ENCODE results near the gene COX6A2. TPM values are rescaled to one million over a fixed set of nuclear protein-coding genes. Genes with fewer than 3 reads are reported as not detected.

COX6A2 gene
- total RNA-seq, 1 donor from 2014 or later = not detected

- Histone ChIP-seq H3K4me3 (ENCODE audit: insufficient read depth, low read depth, low read length) (no peak overlapping the region), H2AFZ (ENCODE audit: low read depth, low read length) (no peak overlapping the region), H3K36me3 (ENCODE audit: insufficient read depth, low read length) (no peaks in the 10 kb centered on the region), H3K9me3 (ENCODE audit: insufficient read depth, low read depth, low read length) (no peaks in the 10 kb centered on the region), H3K4me1 (ENCODE audit: insufficient read depth, low read length) (peaks cover 4% of the 10 kb centered on the region), H4K20me1 (ENCODE audit: insufficient read depth, low read length) (no peaks in the 10 kb centered on the region), H3K9ac (ENCODE audit: low read length) (no peak overlapping the region), H3K79me2 (ENCODE audit: insufficient read depth, low read length) (no peaks in the 10 kb centered on the region), H3K4me2 (ENCODE audit: low read length) (no peak overlapping the region), H3K27ac (ENCODE audit: low read depth, low read length) (no peak overlapping the region), H3K27me3 (ENCODE audit: insufficient read depth, low read length) (no peaks in the 10 kb centered on the region)
- no peak overlapping the region for H3K27ac Mint-ChIP-seq (ENCODE audit: unreplicated experiment)
- FAIRE-seq (no peak), DNase-seq (ENCODE audit: low read depth) (peak; percentile 61)
- H3K27me3 Mint-ChIP-seq (ENCODE audit: low read depth, unreplicated experiment) = peaks cover 24% of the 10 kb centered on the region
- no peak for TF ChIP-seq EZH2 (IDR thresholded peaks at IDR 0.05; ENCODE audit: insufficient read depth, low read length)
- no peak for TF ChIP-seq CTCF (IDR thresholded peaks at IDR 0.05; ENCODE audit: insufficient read depth, low read depth, low read length)
- H3K36me3 Mint-ChIP-seq (ENCODE audit: low read depth, unreplicated experiment) = no peaks in the 10 kb centered on the region
- H3K4me3 Mint-ChIP-seq (ENCODE audit: unreplicated experiment) = no peak overlapping the region
- H3K4me1 Mint-ChIP-seq (ENCODE audit: low read depth, unreplicated experiment) = peaks cover 10% of the 10 kb centered on the region
- no peaks in the 10 kb centered on the region for H3K9me3 Mint-ChIP-seq (ENCODE audit: unreplicated experiment)
Observed at GRCh38 chr16:31386157-31386984, 41.8 kb downstream of the COX6A2 start.

- Mint-ChIP-seq H3K9me3 (ENCODE audit: unreplicated experiment) (no peaks in the 10 kb centered on the region), H3K27ac (ENCODE audit: unreplicated experiment) (no peak overlapping the region), H3K4me1 (ENCODE audit: low read depth, unreplicated experiment) (peaks cover 10% of the 10 kb centered on the region), H3K27me3 (ENCODE audit: low read depth, unreplicated experiment) (peaks cover 31% of the 10 kb centered on the region), H3K36me3 (ENCODE audit: low read depth, unreplicated experiment) (no peaks in the 10 kb centered on the region), H3K4me3 (ENCODE audit: unreplicated experiment) (no peak overlapping the region)
- TF ChIP-seq CTCF (IDR thresholded peaks at IDR 0.05; ENCODE audit: insufficient read depth, low read depth, low read length) (no peak), EZH2 (IDR thresholded peaks at IDR 0.05; ENCODE audit: insufficient read depth, low read length) (no peak)
- FAIRE-seq (no peak), DNase-seq (ENCODE audit: low read depth) (no peak)
- Histone ChIP-seq H3K4me1 (ENCODE audit: insufficient read depth, low read length) (peaks cover 4% of the 10 kb centered on the region), H3K9me3 (ENCODE audit: insufficient read depth, low read depth, low read length) (no peaks in the 10 kb centered on the region), H3K4me2 (ENCODE audit: low read length) (no peak overlapping the region), H3K79me2 (ENCODE audit: insufficient read depth, low read length) (no peaks in the 10 kb centered on the region), H3K9ac (ENCODE audit: low read length) (no peak overlapping the region), H3K27me3 (ENCODE audit: insufficient read depth, low read length) (no peaks in the 10 kb centered on the region), H3K4me3 (ENCODE audit: insufficient read depth, low read depth, low read length) (no peak overlapping the region), H3K36me3 (ENCODE audit: insufficient read depth, low read length) (no peaks in the 10 kb centered on the region), H4K20me1 (ENCODE audit: insufficient read depth, low read length) (no peaks in the 10 kb centered on the region), H2AFZ (ENCODE audit: low read depth, low read length) (no peak overlapping the region), H3K27ac (ENCODE audit: low read depth, low read length) (no peak overlapping the region)
Observed at GRCh38 chr16:31385680-31386079, 42.5 kb downstream of the COX6A2 start.
